ENCODE data around the gene MYOD1.

DNA sequence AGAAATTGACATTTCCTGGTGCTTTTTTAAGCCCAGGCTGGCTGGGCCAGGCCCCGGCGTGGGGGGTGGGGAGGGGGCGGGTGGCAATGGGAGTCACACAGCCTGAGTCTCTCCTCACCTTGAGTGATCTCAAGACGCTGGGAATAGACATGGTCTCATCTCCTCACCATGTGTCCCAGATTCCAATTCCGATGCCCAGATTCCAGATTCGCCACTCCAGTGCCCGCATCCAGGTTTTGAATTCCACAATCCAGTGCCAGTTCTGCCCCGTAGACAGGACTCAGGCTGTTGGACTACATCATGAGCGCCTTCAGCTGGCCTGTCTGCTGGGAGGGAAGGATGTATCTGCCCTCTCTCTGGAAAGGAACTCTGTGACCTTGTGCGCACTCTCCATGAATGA is 34.3 kb downstream of the MYOD1 start:
- no peak for TF ChIP-seq JUNB (CRISPR knock-in tag; conservative IDR thresholded peaks at IDR 0.05)
- TF ChIP-seq, protein P1, sequence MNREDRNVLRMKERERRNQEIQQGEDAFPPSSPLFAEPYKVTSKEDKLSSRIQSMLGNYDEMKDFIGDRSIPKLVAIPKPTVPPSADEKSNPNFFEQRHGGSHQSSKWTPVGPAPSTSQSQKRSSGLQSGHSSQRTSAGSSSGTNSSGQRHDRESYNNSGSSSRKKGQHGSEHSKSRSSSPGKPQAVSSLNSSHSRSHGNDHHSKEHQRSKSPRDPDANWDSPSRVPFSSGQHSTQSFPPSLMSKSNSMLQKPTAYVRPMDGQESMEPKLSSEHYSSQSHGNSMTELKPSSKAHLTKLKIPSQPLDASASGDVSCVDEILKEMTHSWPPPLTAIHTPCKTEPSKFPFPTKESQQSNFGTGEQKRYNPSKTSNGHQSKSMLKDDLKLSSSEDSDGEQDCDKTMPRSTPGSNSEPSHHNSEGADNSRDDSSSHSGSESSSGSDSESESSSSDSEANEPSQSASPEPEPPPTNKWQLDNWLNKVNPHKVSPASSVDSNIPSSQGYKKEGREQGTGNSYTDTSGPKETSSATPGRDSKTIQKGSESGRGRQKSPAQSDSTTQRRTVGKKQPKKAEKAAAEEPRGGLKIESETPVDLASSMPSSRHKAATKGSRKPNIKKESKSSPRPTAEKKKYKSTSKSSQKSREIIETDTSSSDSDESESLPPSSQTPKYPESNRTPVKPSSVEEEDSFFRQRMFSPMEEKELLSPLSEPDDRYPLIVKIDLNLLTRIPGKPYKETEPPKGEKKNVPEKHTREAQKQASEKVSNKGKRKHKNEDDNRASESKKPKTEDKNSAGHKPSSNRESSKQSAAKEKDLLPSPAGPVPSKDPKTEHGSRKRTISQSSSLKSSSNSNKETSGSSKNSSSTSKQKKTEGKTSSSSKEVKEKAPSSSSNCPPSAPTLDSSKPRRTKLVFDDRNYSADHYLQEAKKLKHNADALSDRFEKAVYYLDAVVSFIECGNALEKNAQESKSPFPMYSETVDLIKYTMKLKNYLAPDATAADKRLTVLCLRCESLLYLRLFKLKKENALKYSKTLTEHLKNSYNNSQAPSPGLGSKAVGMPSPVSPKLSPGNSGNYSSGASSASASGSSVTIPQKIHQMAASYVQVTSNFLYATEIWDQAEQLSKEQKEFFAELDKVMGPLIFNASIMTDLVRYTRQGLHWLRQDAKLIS (CRISPR knock-in tag; IDR thresholded peaks at IDR 0.05): no peak
- TF ChIP-seq JUN (IDR thresholded peaks at IDR 0.05; ENCODE audit: borderline replicate concordance, low read depth, low read length): no peak
- TF ChIP-seq JUN (CRISPR knock-in tag; IDR thresholded peaks at IDR 0.05; ENCODE audit: borderline replicate concordance): no peak
- TF ChIP-seq IRF2 (CRISPR knock-in tag; IDR thresholded peaks at IDR 0.05): no peak
- TF ChIP-seq MYC (IDR thresholded peaks at IDR 0.05; ENCODE audit: low read depth, low read length): no peak
- no peak for TF ChIP-seq MYC (CRISPR knock-in tag; IDR thresholded peaks at IDR 0.05; ENCODE audit: borderline replicate concordance, low read depth)
- no peak for TF ChIP-seq RCOR1 (IDR thresholded peaks at IDR 0.05; ENCODE audit: borderline replicate concordance in 1 of 2, low read depth in 2 of 2, low read length in 2 of 2)
- no peak for TF ChIP-seq EGR1 (conservative IDR thresholded peaks at IDR 0.05)
- TF ChIP-seq, protein P2, sequence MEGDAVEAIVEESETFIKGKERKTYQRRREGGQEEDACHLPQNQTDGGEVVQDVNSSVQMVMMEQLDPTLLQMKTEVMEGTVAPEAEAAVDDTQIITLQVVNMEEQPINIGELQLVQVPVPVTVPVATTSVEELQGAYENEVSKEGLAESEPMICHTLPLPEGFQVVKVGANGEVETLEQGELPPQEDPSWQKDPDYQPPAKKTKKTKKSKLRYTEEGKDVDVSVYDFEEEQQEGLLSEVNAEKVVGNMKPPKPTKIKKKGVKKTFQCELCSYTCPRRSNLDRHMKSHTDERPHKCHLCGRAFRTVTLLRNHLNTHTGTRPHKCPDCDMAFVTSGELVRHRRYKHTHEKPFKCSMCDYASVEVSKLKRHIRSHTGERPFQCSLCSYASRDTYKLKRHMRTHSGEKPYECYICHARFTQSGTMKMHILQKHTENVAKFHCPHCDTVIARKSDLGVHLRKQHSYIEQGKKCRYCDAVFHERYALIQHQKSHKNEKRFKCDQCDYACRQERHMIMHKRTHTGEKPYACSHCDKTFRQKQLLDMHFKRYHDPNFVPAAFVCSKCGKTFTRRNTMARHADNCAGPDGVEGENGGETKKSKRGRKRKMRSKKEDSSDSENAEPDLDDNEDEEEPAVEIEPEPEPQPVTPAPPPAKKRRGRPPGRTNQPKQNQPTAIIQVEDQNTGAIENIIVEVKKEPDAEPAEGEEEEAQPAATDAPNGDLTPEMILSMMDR (IDR thresholded peaks at IDR 0.05 in 2 of 3, conservative IDR thresholded peaks at IDR 0.05 in 1 of 3; ENCODE audit: insufficient read depth in 2 of 3, low read depth in 1 of 3, low read length in 3 of 3): no peak
- no peak for TF ChIP-seq PCBP2 (IDR thresholded peaks at IDR 0.05; ENCODE audit: low read depth, low read length, poor library complexity, severe bottlenecking)
- no peak for TF ChIP-seq NRF1 (conservative IDR thresholded peaks at IDR 0.05 in 1 of 2, IDR thresholded peaks at IDR 0.05 in 1 of 2)
- TF ChIP-seq LARP7 (IDR thresholded peaks at IDR 0.05): no peak
- TF ChIP-seq, protein P3, sequence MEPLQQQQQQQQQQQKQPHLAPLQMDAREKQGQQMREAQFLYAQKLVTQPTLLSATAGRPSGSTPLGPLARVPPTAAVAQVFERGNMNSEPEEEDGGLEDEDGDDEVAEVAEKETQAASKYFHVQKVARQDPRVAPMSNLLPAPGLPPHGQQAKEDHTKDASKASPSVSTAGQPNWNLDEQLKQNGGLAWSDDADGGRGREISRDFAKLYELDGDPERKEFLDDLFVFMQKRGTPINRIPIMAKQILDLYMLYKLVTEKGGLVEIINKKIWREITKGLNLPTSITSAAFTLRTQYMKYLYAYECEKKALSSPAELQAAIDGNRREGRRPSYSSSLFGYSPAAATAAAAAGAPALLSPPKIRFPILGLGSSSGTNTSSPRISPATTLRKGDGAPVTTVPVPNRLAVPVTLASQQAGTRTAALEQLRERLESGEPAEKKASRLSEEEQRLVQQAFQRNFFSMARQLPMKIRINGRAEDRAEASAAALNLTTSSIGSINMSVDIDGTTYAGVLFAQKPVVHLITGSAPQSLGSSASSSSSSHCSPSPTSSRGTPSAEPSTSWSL (CRISPR knock-in tag; IDR thresholded peaks at IDR 0.05; ENCODE audit: borderline replicate concordance): no peak
